GM18505 (cell line): ENCODE results near the gene MYO15B.
"Not testable (repeated sequence)": the region's sequence is repeated elsewhere in the genome, so short reads cannot be mapped to it uniquely, and the experiment has no call there.

Experiments
- ATAC-seq: cut with Tn5 transposase; IDR thresholded peaks from one replicate; pipeline ENCODE4 v1.9.1; 2021; ENCODE audit not compliant: unreplicated experiment
- POLR2A ChIP-seq: IDR thresholded peaks from 4 replicates; pipeline ENCODE4 v1.6.1; 2011; ENCODE audit warnings: borderline replicate concordance; ENCODE audit not compliant: insufficient read depth, insufficient read length; ENCODE audit errors: extremely low read depth

The MYO15B gene

GRCh38 chr17:75634754-75635609 lies 47.4 kb downstream of the MYO15B start:
- ATAC-seq = no peak
- TF ChIP-seq POLR2A = no peak

DNA sequence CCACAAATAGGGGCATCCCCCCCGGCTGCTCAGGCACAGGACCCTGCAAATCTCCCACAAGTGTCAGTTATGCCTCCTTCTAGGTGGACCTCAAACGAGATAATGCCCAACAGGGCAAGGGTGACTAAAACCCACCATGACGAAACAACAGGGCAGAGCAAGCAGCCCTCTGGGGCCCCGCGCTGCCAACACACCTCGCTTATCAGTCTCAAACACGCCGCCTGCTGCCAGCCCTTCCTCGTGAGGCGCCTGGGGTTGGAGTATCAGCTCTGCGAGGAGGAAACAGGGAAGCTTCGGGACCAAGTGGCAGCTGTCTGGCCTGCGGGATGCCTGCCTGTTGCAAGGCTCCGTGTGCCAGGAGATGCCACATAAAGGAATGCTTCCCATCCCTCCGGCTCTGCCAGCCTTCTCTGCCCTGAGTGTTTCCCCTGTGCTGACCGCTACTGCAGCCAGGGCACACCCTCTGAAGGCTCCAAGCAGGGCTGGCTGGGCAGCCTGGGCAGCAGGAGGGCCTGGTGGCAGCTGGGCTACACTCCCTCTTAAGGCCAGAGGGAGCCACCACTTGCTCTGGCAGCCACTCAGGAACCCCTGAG lies 48.1 kb downstream of the MYO15B start:
- no peak for TF ChIP-seq POLR2A
- no peak for ATAC-seq

DNA sequence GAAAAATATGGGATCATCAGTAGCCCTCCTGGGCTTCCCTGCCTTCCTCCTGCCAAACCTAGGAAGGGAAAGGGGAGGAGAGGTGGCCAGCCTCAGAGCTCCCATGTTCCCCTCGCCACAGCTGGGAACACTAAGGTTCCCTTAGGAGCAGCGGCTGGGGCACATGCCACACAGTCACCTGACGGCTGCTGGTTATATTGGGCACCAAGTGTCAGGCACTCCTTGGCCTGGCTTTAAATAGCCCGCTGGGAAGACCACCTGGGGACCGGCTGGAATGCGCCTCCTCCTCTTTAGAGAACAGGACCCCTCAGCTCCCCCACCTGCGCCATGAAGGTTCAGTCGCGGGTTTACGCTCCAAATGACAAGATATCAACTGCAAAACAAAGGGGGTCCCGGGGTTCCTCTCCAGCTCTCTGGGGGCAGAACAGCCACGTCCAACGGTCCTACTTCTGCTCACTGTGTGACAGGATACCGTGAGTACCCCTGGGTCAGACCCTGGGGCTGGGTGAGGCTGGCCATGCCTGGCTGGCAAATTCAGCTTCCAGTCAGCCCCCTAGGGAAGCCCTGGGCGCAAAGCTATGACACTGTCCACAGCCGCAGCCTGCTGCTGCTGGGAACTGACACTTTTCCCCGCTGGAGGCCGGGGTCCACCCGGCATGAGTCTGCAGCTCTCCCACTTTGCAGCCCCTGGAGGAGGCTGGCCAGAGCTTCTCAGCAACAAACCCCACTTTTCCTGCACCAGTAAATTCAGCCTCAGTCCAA lies 49.0 kb downstream of the MYO15B start:
- ATAC-seq = no peak

DNA sequence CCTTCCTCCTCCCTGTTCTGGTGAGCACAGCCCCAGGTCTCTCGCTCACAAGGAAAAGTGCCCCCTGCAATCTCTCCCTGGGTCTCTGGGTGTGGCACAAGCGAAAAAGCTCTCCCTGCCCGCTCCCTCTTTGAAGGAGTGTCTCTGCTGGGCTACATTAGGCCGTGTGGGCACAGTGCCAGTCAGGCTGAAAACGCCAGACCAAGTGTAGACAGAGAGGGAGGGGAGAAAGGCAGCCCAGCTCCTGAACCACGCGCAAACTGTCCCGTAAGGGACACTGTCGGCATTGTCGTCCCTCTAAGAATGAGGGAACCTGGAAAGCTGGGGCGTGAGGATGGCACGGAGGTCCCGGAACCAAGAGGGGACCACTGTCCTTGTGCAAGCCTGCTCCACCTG lies 49.5 kb downstream of the MYO15B start:
- TF ChIP-seq POLR2A = no peak
- no peak for ATAC-seq

More for the DNA sequence above, 49.0 kb downstream of the MYO15B start:
- TF ChIP-seq POLR2A = no peak

- no peak for ATAC-seq
- TF ChIP-seq POLR2A = no peak
Observed at GRCh38 chr17:75637551-75637950, 50.0 kb downstream of the MYO15B start.

GRCh38 chr17:75638039-75638438 lies 50.4 kb downstream of the MYO15B start:
- ATAC-seq = not testable (repeated sequence)

DNA sequence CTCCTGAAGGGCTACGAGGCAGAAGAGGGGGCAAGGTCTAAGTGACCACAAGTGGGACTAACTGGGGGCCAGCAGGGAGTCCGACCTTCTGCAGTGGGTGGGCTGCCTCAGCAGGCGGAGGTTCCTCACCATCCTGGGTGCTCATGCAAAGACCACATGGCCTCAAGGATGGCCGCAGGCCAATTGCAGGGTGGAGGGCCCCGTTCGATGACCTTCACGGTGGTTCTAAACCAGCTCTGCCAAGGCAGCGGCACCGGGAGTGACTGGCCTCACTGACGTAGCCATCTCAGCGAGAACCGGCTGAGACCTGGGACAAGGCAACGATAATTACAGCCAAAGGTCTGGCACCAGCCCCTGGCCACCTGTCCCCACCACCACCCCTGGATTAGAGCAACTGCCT lies 51.3 kb downstream of the MYO15B start:
- no peak for ATAC-seq
- no peak for TF ChIP-seq POLR2A

DNA sequence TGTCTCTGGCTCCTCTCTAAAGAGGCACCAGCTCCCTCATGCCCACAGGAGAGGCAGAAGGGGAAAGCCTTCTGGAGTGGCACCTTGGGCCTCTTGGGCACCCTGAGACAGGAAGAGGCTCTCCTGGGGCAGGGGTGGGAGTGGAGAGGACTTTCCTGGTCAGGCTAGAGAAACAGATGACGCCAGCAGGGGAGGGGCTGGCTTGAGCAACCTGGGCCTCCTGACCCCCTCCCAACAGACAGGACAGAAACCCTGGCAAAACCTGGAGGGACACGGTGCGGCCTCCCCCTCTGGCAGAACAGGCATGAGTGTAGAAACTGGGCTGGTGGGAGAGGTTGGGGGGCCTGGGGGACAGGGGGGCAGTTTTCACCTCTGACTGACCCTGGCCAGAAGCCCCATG lies 51.7 kb downstream of the MYO15B start:
- no peak for ATAC-seq
- no peak for TF ChIP-seq POLR2A

DNA sequence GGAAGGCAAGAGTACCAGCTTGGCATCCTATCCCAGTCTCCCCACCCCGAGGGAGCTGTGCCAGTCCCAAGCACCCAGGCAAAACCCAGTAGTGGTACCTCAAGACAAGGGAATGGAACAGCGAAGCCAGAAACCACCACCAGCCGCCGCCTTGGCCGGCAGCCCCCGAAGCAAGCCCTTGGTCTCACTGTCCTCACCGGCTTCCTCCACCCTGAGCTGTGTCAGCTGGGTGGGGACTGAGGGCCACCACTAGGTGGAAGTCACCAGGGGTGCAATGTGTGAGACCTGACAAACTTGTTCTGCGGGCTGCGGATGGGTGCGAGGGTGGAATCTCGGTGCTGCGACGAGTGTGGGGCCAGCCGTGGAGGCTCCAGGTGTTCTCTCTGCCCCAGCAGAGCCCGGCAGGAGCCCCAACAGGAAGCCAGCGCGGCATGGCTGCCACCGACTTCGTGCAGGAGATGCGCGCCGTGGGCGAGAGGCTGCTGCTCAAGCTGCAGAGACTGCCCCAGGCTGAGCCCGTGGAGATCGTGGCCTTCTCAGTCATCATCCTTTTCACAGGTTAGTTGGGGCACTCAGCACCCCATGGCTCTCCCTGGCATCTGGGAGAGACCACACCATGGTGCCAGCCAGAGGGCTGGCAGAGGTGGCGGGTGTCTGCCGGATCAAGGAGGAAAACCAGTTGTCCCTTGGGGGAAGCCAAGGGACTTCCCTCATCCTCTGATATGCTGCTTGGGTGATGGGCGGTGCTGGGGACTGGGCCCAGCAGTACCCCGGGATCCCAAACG lies 52.4 kb downstream of the MYO15B start:
- ATAC-seq = no peak
- no peak for TF ChIP-seq POLR2A

DNA sequence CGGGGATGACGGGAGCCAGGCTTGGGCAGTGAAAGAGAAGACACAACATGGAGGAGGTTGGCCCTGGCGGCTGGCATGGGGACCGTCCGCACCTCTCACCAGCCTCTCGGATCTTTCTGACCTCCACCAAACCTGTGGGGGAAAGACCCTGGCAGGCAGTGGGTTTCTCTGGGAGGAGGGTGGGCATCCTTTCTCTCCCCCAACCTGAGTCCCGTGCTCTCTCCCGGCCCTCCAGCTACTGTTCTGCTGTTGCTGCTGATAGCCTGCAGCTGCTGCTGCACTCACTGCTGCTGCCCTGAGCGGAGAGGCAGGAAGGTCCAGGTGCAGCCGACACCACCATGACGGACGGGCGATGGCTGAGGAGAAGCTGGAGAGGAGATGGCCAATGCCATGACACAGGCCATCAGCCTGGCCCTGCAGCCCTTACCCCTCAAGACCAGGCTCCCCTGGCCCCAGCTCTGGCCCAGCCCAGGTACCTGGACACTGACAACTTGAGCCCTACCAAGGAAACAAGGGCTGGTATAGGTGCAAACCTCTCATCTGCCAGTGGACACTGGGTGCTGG lies 53.0 kb downstream of the MYO15B start:
- no peak for TF ChIP-seq POLR2A
- ATAC-seq = no peak

DNA sequence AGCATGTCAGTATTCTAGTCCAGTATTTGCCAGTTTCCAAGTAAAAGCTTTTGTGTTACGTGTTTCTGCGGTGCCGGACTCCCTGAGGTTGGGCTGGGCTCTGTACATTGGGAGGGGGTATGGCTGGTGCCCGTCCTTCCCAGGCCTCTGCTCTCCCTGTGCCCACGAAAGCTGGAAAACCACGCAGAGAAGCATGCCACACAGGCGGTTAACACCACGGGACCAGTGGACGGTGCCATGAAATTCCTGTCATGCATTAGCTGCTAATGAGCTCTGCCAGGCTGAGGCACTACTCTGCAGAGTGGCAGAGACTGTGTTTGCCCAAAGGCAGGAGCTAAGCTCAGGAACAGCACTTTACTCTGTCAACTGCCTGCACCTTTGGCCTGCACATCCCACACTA lies 53.7 kb downstream of the MYO15B start:
- ATAC-seq = no peak

GRCh38 chr17:75642182-75642783 lies 54.7 kb downstream of the MYO15B start:
- ATAC-seq = no peak
- no peak for TF ChIP-seq POLR2A

More for the DNA sequence above, 53.7 kb downstream of the MYO15B start:
- TF ChIP-seq POLR2A = no peak

DNA sequence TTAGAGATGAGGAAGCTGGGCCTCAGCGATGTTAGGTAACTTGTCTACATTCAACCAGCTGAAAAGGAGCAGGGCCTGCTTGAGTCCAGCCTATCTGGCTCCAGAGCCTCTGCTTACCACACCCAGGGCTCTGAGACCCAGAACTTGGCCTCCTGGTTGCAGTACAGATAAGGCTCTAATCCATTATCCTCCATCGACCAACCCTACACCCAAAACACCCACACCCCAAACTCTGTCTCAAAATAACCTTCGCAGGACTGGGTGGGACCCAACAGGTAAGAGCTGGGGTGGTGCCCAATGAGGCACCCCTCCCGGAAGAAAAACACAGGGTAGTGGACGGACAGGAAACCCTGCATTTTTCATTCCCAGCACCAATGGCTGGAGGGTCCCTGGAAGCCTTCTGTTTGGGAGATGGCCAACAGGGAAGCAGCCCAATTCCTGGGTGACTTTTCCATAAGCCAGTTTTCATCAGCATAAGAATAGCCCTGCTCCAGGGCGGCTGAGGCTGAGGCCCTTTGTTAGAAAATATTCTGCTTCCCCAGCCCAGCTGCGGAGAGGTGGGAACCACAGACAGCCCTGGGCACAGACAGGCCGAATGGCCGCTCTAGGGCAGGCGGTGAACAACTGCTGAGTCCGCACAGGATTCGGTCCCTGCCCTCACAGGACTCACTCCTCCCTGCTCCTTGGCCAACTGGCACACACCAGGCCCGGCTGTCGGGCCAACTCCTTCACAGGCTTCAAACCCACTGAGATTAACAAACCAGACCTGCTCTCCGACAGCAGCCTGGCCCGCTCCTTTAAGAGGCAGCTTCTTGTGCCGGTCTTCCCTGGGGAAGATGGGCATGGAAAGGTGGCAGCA lies 55.4 kb downstream of the MYO15B start:
- TF ChIP-seq POLR2A = no peak
- no peak for ATAC-seq
